IPS-15b (cell line): ENCODE results near the gene TIGIT.
A peak's percentile ranks its signal among the peaks of the same experiment; 100 is the strongest.

ENCODE experiments used
- H3K27me3 ChIP-seq: one replicate; pipeline ENCODE4 v1.6.1; 2013; ENCODE audit warnings: low read length; ENCODE audit not compliant: control insufficient read depth, insufficient read depth
- H3K36me3 ChIP-seq: one replicate; pipeline ENCODE4 v1.6.1; 2013; ENCODE audit warnings: low read length; ENCODE audit not compliant: control insufficient read depth, insufficient read depth
- H3K4me1 ChIP-seq: one replicate; pipeline ENCODE4 v1.6.1; 2013; ENCODE audit warnings: mild to moderate bottlenecking, low read length; ENCODE audit not compliant: control insufficient read depth, insufficient read depth
- H3K4me3 ChIP-seq: one replicate; pipeline ENCODE4 v1.5.1; 2013; ENCODE audit warnings: low read depth, low read length
- H3K9ac ChIP-seq: one replicate; pipeline ENCODE4 v1.6.1; 2013; ENCODE audit warnings: low read depth, mild to moderate bottlenecking, low read length
- H3K9me3 ChIP-seq: one replicate; pipeline ENCODE4 v1.6.1; 2013; ENCODE audit warnings: mild to moderate bottlenecking, low read length; ENCODE audit not compliant: control insufficient read depth, insufficient read depth

The TIGIT gene

DNA sequence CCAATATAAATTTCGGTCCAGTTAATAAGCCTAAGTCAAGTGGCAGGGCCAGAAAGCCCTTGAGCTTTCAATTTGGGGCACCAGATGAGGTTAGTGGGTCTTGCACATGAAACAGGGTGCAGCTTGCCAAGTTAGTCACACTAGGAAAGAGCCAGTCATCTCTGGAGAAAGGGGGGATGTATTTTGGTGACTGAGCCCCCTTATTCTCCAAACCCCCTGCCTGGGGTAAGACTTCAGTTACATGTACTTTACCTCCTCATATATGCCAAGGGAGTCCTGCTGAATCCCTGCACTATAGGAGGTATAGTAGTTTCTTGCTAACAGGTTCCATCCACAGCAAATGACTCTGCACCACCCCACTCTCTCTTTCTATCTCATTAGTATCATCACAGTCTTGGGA is 62.7 kb downstream of the TIGIT start:
- no peaks in the 10 kb centered on the region for H3K36me3 ChIP-seq
- no peaks in the 10 kb centered on the region for H3K9me3 ChIP-seq
- H3K27me3 ChIP-seq = no peaks in the 10 kb centered on the region
- peaks cover 18% of the 10 kb centered on the region for H3K4me1 ChIP-seq
- no peak overlapping the region for H3K9ac ChIP-seq
- peak overlapping the region; percentile 10 for H3K4me3 ChIP-seq
